Subcutaneous adipose tissue (tissue), 4 donors: Measurements from ENCODE around the gene DCHS2. TPM values are rescaled to one million over a fixed set of nuclear protein-coding genes. Genes with fewer than 3 reads are reported as not detected.

Source experiments
- CTCF ChIP-seq: fragments of 450-650 bp; IDR thresholded peaks from one replicate; pipeline ENCODE4 v1.5.1; 2016; ENCODE audit warnings: low read depth, mild to moderate bottlenecking, control low read depth, antibody characterized with exemption, moderate library complexity
- total RNA-seq, 4 donors: library from RNA; depleted of rRNA; stranded (reverse); fragments of >200 nt; gene quantifications; one replicate each; pipeline ENCODE4 v1.1.0, GENCODE V29; 2016

Gene DCHS2
- total RNA-seq, 4 donors from 2014 or later: not detected

- TF ChIP-seq CTCF: no peak
Measured at GRCh38 chr4:154205471-154205870, 286.1 kb downstream of the DCHS2 start.

- no peak for TF ChIP-seq CTCF
Measured at GRCh38 chr4:154194649-154195048, 296.9 kb downstream of the DCHS2 start.

GRCh38 chr4:154192585-154192984 is 299.0 kb downstream of the DCHS2 start:
- no peak for TF ChIP-seq CTCF

GRCh38 chr4:154189346-154189745 is 302.3 kb downstream of the DCHS2 start:
- no peak for TF ChIP-seq CTCF

- no peak for TF ChIP-seq CTCF
Measured at GRCh38 chr4:154186888-154187287, 304.7 kb downstream of the DCHS2 start.

GRCh38 chr4:154186035-154186434 is 305.6 kb downstream of the DCHS2 start:
- TF ChIP-seq CTCF: no peak

GRCh38 chr4:154184238-154184637 is 307.4 kb downstream of the DCHS2 start:
- TF ChIP-seq CTCF: no peak
